Heart right ventricle (tissue), 16 donors: ENCODE measurements around the gene CCP110. TPM values are rescaled to one million over a fixed set of nuclear protein-coding genes. Genes with fewer than 3 reads are reported as not detected.

Experiments used
- ATAC-seq, 8 donors: fragments of 200-7000 bp; cut with Tn5 transposase; one replicate each; pipeline ENCODE4 v1.9.1; 2020; ENCODE audit warnings: mild to moderate bottlenecking in 8 of 8, moderate library complexity in 8 of 8, moderate number of reproducible peaks in 1 of 8
- DNase-seq, 2 donors: peaks; one replicate each; pipeline ENCODE4 v3.0.0-alpha.2; 2020
- H3K27ac ChIP-seq, 10 donors: fragments of 200-600 bp; sonication (generic) in 2 of 10; one replicate each; pipeline versions ENCODE4 v1.5.0 to v1.8.0; 2020 to 2022; ENCODE audit warnings: mild to moderate bottlenecking in 3 of 10
- H3K27me3 ChIP-seq, 7 donors: fragments of 200-600 bp; one replicate each; pipeline ENCODE4 v1.8.0; 2021 to 2022; ENCODE audit warnings: mild to moderate bottlenecking in 2 of 7
- H3K36me3 ChIP-seq, 9 donors: fragments of 200-600 bp; sonication (generic) in 1 of 9; one replicate each; pipeline versions ENCODE4 v1.5.0 to v1.8.0; 2020 to 2022; ENCODE audit warnings: mild to moderate bottlenecking in 2 of 9
- H3K4me1 ChIP-seq, 9 donors: fragments of 200-600 bp; sonication (generic) in 1 of 9; one replicate each; pipeline versions ENCODE4 v1.5.0 to v1.8.0; 2020 to 2022; ENCODE audit warnings: mild to moderate bottlenecking in 4 of 9
- H3K4me3 ChIP-seq, 10 donors: fragments of 200-600 bp; sonication (generic) in 2 of 10; one replicate each; pipeline versions ENCODE4 v1.5.0 to v1.8.0; 2020 to 2022; ENCODE audit warnings: mild to moderate bottlenecking in 7 of 10, moderate library complexity in 2 of 10
- H3K9me3 ChIP-seq, 11 donors: fragments of 200-600 bp in 10 of 11; sonication (generic) in 2 of 11; one replicate each; pipeline versions ENCODE4 v1.5.0 to v1.8.0; 2013 to 2022; ENCODE audit warnings: mild to moderate bottlenecking in 2 of 11, control low read depth in 1 of 11, moderate library complexity in 1 of 11
- CTCF ChIP-seq, 9 donors: fragments of 200-600 bp; sonication (generic) in 2 of 9; IDR thresholded peaks; one replicate each; pipeline versions ENCODE4 v1.5.0 to v1.8.0; 2021 to 2022; ENCODE audit warnings: antibody characterized with exemption in 9 of 9, mild to moderate bottlenecking in 5 of 9, moderate library complexity in 1 of 9
- WGBS, 2 donors: extraction: QIAGEN DNeasy Blood & Tissue Kit; methylation state at CpG; one replicate each; pipeline ENCODE4 v1.1.7; 2013; ENCODE audit warnings: inconsistent platforms in 1 of 2; 5-methylcytosine and 5-hydroxymethylcytosine counted together
- intact Hi-C, 10 donors: fragments of 100-400 bp; cut with DNase I; formaldehyde crosslinking; loops; one replicate each; pipeline versions ENCODE4 v1.11.1 to v1.14.2; 2022
- polyA plus RNA-seq, 2 donors: library from polyadenylated mRNA; stranded (reverse); fragments of 200-250 nt; gene quantifications; one replicate each; pipeline ENCODE4 v1.2.3, GENCODE V29; 2013
- total RNA-seq, 10 donors: library from RNA; stranded (reverse); fragmentation: NEBNext Ultra II Directional in 3 of 10; extraction: Animal tissue kit (Norgen Biotek cat#: 25700) in 3 of 10; gene quantifications; one replicate each; pipeline versions ENCODE4 v1.2.1 to v1.2.4, GENCODE V29; 2021 to 2023
- donor health status: Arrhythmogenic right ventricular cardiomyopathy.
- donor health status: ischemic (EF 13 %, LVEDD 7.1; RV severe dilation, severe dysfunction).
- donor health status: healthy with polysubstance abuse.
- donor health status: DM: no; HTN: yes; CAD: no.
- donor health status: DM: no; HTN: no; CAD: no.
- donor health status: ischemic (EF 25% LVEDD 6.9; RV normal size, moderate dysfunction).
- donor health status: ischemic (EF 25% LVEDD 5.7; RV mildly dilated, moderate dysfunction).
- donor health status: healthy.
- donor health status: DM: yes; HTN: yes; CAD: no.
- donor health status: Ischemic cardiomyopathy.
- donor health status: ischemic (EF 35%, LVEDD 5.7; RV mildly dilated, moderate dysfunction).
- donor health status: nonischemic (EF 11% LVEDD 7.7; RV severe dilation, severe dysfunction).
- donor health status: DM: yes; HTN: yes; CAD: no.
- donor health status: PGD.
- donor health status: ischemic (EF 29% LVEDD 5.4; RV normal size, mild dysfunction).
- donor health status: nonischemic (EF 23%, LVEDD 6.1; RV moderate dilation, normal function).

Gene CCP110
- total and polyA plus RNA-seq, 12 donors = 2.4 to 8.8 (median 7.6) TPM

- Histone ChIP-seq H3K36me3 (no peaks in the 10 kb centered on the region), H3K4me1 (no peaks in the 10 kb centered on the region), H3K9me3 (no peaks in the 10 kb centered on the region), H3K4me3 (no peak overlapping the region), H3K27ac (no peak overlapping the region), H3K27me3 (peaks cover 0 to 11% (median 0%) of the 10 kb centered on the region in 7 donors)
- intact Hi-C loops = no loop called here
- 78 to 92% methylated on average over 2 of the region's 2 CpGs for WGBS, 2 donors
- TF ChIP-seq CTCF (IDR thresholded peaks at IDR 0.05) = no peak
- ATAC-seq (no peak), DNase-seq (no peak)
These were observed 42.4 kb upstream of the CCP110 start for GRCh38 chr16:19481296-19481695.

GRCh38 chr16:19481769-19482168, 42.0 kb upstream of the CCP110 start:
- no peak overlapping the region for H3K27ac ChIP-seq
- ATAC-seq (no peak), DNase-seq (no peak)
- no peaks in the 10 kb centered on the region for H3K9me3 ChIP-seq
- H3K27me3 ChIP-seq = peaks cover 0 to 11% (median 0%) of the 10 kb centered on the region in 7 donors
- 84 to 86% methylated on average over 5 of the region's 5 CpGs for WGBS, 2 donors
- TF ChIP-seq CTCF (IDR thresholded peaks at IDR 0.05) = no peak
- H3K4me1 ChIP-seq = no peaks in the 10 kb centered on the region
- H3K4me3 ChIP-seq = no peak overlapping the region
- no peaks in the 10 kb centered on the region for H3K36me3 ChIP-seq
- intact Hi-C loops = no loop called here

GRCh38 chr16:19482291-19482690, 41.5 kb upstream of the CCP110 start:
- intact Hi-C loops = no loop called here
- DNase-seq = no peak
- Histone ChIP-seq H3K27me3 (peaks cover 0 to 11% (median 0%) of the 10 kb centered on the region in 7 donors), H3K4me3 (no peak overlapping the region), H3K9me3 (no peaks in the 10 kb centered on the region), H3K4me1 (no peaks in the 10 kb centered on the region), H3K27ac (no peak overlapping the region), H3K36me3 (no peaks in the 10 kb centered on the region)
- ATAC-seq = no peak
- no peak for TF ChIP-seq CTCF (IDR thresholded peaks at IDR 0.05)
- 90 to 95% methylated on average over 1 of the region's 1 CpG for WGBS, 2 donors

- intact Hi-C loops = no loop called here
- Histone ChIP-seq H3K4me3 (no peak overlapping the region), H3K27ac (no peak overlapping the region), H3K4me1 (no peaks in the 10 kb centered on the region), H3K9me3 (no peaks in the 10 kb centered on the region), H3K36me3 (no peaks in the 10 kb centered on the region), H3K27me3 (peaks cover 0 to 4% (median 0%) of the 10 kb centered on the region in 7 donors)
- WGBS, 2 donors = 88 to 94% methylated on average over 3 of the region's 3 CpGs
- DNase-seq (no peak), ATAC-seq (no peak)
- no peak for TF ChIP-seq CTCF (IDR thresholded peaks at IDR 0.05)
These were observed 39.6 kb upstream of the CCP110 start for GRCh38 chr16:19484096-19484495.
